Gastroesophageal sphincter (tissue), 3 donors: ENCODE results near the gene TMEM248.

Experiments
- CTCF ChIP-seq, 4 experiments: fragments of 200-600 bp in 2 of 4; fragments of 450-650 bp in 2 of 4; sonication (generic) in 1 of 4; IDR thresholded peaks; one replicate each; pipeline ENCODE4 v1.5.1; 2017 to 2019; ENCODE audit warnings: antibody characterized with exemption in 4 of 4, mild to moderate bottlenecking in 2 of 4, moderate library complexity in 2 of 4
- EP300 ChIP-seq: sonication (generic); formaldehyde crosslinking; IDR thresholded peaks from one replicate; pipeline ENCODE4 v1.6.1; 2017; ENCODE audit warnings: antibody characterized with exemption, mild to moderate bottlenecking
- POLR2A ChIP-seq, 2 donors: fragments of 450-650 bp; IDR thresholded peaks; one replicate each; pipeline ENCODE4 v1.6.1; 2017; ENCODE audit warnings: antibody characterized with exemption in 2 of 2, mild to moderate bottlenecking in 2 of 2, moderate library complexity in 1 of 2
- POLR2AphosphoS5 ChIP-seq: sonication (generic); formaldehyde crosslinking; IDR thresholded peaks from one replicate; pipeline ENCODE4 v1.6.1; 2017; ENCODE audit warnings: antibody characterized with exemption

- TF ChIP-seq CTCF (IDR thresholded peaks at IDR 0.05), result no peak
- TF ChIP-seq POLR2A (IDR thresholded peaks at IDR 0.05), result no peak
- no peak for TF ChIP-seq POLR2AphosphoS5
- no peak for TF ChIP-seq EP300
Observed at GRCh38 chr7:66904063-66904593, 16.9 kb upstream of the TMEM248 start.
